KMS-11 (cell line): ENCODE data around the gene SERPINB6.

Source experiments
- H2AFZ ChIP-seq: fragments of 200-600 bp; sonication (generic); 2 replicates; pipeline ENCODE4 v1.6.1; 2016; ENCODE audit warnings: antibody characterized with exemption, mixed run types, low read depth
- H3K27ac ChIP-seq: fragments of 200-600 bp; sonication (generic); 2 replicates; pipeline ENCODE4 v1.6.1; 2016; ENCODE audit warnings: mild to moderate bottlenecking, mixed run types
- H3K27me3 ChIP-seq: fragments of 200-600 bp; sonication (generic); 2 replicates; pipeline ENCODE4 v1.6.1; 2017; ENCODE audit warnings: mild to moderate bottlenecking, low read depth, mixed run types, moderate library complexity; ENCODE audit not compliant: insufficient read depth
- H3K36me3 ChIP-seq: fragments of 200-600 bp; sonication (generic); 2 replicates; pipeline ENCODE4 v1.6.1; 2017; ENCODE audit warnings: mild to moderate bottlenecking, mixed run types; ENCODE audit not compliant: insufficient read depth
- H3K4me1 ChIP-seq: fragments of 200-600 bp; sonication (generic); 2 replicates; pipeline ENCODE4 v1.6.1; 2016; ENCODE audit warnings: mild to moderate bottlenecking, low read depth, mixed run types; ENCODE audit not compliant: poor library complexity, severe bottlenecking
- H3K4me2 ChIP-seq: fragments of 200-600 bp; sonication (generic); 2 replicates; pipeline ENCODE4 v1.7.0; 2016; ENCODE audit warnings: mild to moderate bottlenecking, mixed run types
- H3K4me3 ChIP-seq: fragments of 200-600 bp; sonication (generic); IDR thresholded peaks from 2 replicates; pipeline ENCODE4 v1.6.1; 2017; ENCODE audit warnings: low read depth, low read length, mixed read lengths; ENCODE audit not compliant: insufficient read depth
- H3K79me2 ChIP-seq: fragments of 200-600 bp; sonication (generic); 2 replicates; pipeline ENCODE4 v1.6.1; 2016; ENCODE audit warnings: low read depth, mixed run types; ENCODE audit not compliant: insufficient read depth
- H3K9ac ChIP-seq: fragments of 200-600 bp; sonication (generic); 2 replicates; pipeline ENCODE4 v1.6.1; 2016; ENCODE audit warnings: mild to moderate bottlenecking, mixed run types
- H4K20me1 ChIP-seq: fragments of 200-600 bp; sonication (generic); 2 replicates; pipeline ENCODE4 v1.6.1; 2016; ENCODE audit warnings: mild to moderate bottlenecking, mixed run types; ENCODE audit not compliant: insufficient read depth
- CTCF ChIP-seq: fragments of 200-600 bp; sonication (generic); conservative IDR thresholded peaks from 2 replicates; pipeline ENCODE4 v1.6.1; 2017; ENCODE audit warnings: low read depth, mild to moderate bottlenecking, antibody characterized with exemption, low read length, moderate library complexity, mixed read lengths

Gene SERPINB6

DNA sequence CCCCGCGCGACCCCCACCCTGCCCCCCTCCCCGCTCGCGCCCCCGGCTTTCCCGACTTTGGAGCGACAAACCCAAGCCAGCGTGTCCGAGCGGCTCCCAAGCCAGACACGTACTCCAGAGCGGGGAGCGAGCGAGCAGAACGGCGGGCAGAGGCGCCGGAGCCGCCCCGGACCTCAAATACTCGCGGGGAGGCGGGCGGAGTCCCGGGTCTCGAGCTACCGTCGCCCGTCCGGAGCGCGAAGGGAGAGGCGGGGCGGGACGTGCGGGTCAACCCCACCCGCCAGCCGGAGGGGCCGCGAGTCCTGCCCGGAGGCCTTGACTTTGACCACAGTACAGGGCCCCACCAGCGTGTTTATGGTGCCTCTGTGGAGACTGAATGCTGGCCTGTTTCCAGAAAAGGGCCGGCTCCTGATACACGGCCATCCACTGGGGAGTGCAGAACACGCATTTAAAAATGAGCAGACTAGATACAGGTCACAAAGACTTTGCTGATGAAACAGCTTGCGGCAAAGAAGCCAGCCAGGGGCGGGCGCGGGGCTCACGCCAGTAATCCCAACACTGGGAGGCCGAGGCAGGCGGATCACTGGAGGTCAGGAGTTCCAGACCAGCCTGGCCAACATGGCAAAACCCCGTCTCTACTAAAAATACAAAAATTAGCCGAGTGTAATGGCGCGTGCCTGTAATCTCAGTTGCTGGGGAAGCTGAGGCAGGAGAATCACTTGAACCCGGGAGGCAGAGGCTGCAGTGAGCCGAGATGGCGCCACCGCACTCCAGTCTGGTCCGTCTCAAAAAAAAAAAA is at the start of gene SERPINB6:
Gene SERPINB6 (minus strand): TSS at position 148 of the 799 bp plus-strand sequence. CDS start 12,235 bp downstream, outside the sequence.
- Histone ChIP-seq H4K20me1 (no peaks in the 10 kb centered on the region), H3K4me1 (no peaks in the 10 kb centered on the region), H3K9ac (no peak within 1 kb of the TSS), H3K36me3 (no peaks in the 10 kb centered on the region), H3K27ac (no peak within 1 kb of the TSS), H3K4me3 (no peak within 1 kb of the TSS), H3K4me2 (no peak within 1 kb of the TSS), H3K27me3 (no peaks in the 10 kb centered on the region), H2AFZ (peak within 1 kb of the TSS; percentile 30; the same call in 1 of the 2 replicates), H3K79me2 (no peaks in the 10 kb centered on the region)
- TF ChIP-seq CTCF = no peak

DNA sequence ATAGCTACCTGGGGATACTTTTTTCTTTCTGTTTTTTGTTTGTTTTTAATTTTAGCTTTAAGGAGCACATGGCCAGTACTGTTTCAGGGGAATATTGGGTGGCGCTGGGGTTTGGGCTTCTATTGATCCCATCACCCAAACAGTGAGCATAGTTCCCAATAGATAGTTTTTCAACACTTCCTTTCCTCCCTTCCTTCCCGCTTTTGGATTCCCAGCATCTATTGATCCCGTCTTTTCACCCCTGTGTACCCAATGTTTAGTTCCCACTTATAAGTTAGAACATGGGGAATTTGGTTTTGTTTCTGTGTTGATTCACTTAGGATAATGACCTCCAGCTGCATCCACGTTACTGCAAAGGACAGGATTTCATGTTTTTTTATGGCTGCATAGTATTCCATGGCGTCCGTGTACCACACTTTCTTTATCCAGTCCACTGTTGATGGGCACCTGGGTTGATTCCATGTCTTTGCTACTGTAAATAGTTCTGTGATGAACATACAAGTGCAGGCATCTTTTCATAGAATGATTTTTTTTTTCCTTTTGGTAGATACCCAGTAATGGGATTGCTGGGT is 48.5 kb upstream of the SERPINB6 start:
- Histone ChIP-seq H2AFZ (no peak overlapping the region), H3K27me3 (no peaks in the 10 kb centered on the region), H3K36me3 (no peaks in the 10 kb centered on the region), H3K4me1 (peaks cover 25% of the 10 kb centered on the region), H3K79me2 (peaks cover 27% of the 10 kb centered on the region), H4K20me1 (no peaks in the 10 kb centered on the region), H3K4me3 (no peak overlapping the region), H3K9ac (no peak overlapping the region), H3K27ac (no peak overlapping the region; the same call in 1 of the 2 replicates), H3K4me2 (no peak overlapping the region)
- no peak for TF ChIP-seq CTCF

DNA sequence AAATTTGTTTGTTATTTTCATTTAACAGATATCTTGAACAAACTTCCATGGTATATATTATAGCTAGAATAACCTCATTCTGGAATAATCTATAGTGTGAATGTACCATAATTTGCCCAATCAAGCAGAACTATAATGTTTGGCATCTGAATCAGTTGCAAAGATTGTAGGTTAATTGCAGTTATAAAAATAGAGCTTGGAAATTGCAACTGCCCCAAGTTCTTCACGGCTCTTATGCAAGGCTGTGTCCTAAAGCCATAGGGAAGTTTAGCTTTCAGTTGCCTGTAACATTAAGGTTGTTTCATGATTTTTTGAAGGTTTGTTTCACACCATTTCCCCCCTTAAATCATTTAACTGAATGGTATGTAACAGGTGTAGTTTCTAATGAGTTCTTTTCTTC is 47.7 kb upstream of the SERPINB6 start:
- no peaks in the 10 kb centered on the region for H3K27me3 ChIP-seq
- no peak for TF ChIP-seq CTCF
- no peak overlapping the region; the same call in 1 of the 2 replicates for H3K27ac ChIP-seq
- H3K36me3 ChIP-seq = no peaks in the 10 kb centered on the region
- H3K79me2 ChIP-seq = peaks cover 27% of the 10 kb centered on the region
- no peaks in the 10 kb centered on the region for H4K20me1 ChIP-seq
- H3K4me3 ChIP-seq = no peak overlapping the region
- H2AFZ ChIP-seq = no peak overlapping the region
- H3K4me2 ChIP-seq = no peak overlapping the region
- H3K4me1 ChIP-seq = peaks cover 17% of the 10 kb centered on the region
- no peak overlapping the region for H3K9ac ChIP-seq

- Histone ChIP-seq H3K4me3 (no peak overlapping the region), H3K79me2 (peaks cover 14% of the 10 kb centered on the region), H3K4me2 (no peak overlapping the region), H4K20me1 (no peaks in the 10 kb centered on the region), H3K27me3 (no peaks in the 10 kb centered on the region), H3K36me3 (no peaks in the 10 kb centered on the region), H3K9ac (no peak overlapping the region), H2AFZ (no peak overlapping the region), H3K4me1 (peaks cover 13% of the 10 kb centered on the region), H3K27ac (no peak overlapping the region)
- TF ChIP-seq CTCF = no peak
Measured at GRCh38 chr6:3017304-3017703, 45.9 kb upstream of the SERPINB6 start.
